Panc1 (cell line): ENCODE results near the gene CACNA1B. TPM values are rescaled to one million over a fixed set of nuclear protein-coding genes. Genes with fewer than 3 reads are reported as not detected.

Source experiments
- ATAC-seq: fragments of 200-7000 bp; cut with Tn5 transposase; 2 replicates; pipeline ENCODE4 v1.9.1; 2020; ENCODE audit warnings: mild to moderate bottlenecking, moderate library complexity
- BruUV-seq: library from RNA; stranded (reverse); fragments of 400-500 nt; replicated peaks from 2 replicates; lab custom pipeline; 2021; lab: Mats Ljungman, UMichigan
- CTCF ChIA-PET: fragments of 300-600 bp; sonication (Branson Sonifier 250); formaldehyde crosslinking; loops from one replicate; lab custom pipeline; 2022; ENCODE audit warnings: antibody characterized with exemption; lab: Charles Lee
- POLR2A ChIA-PET: fragments of 300-600 bp; sonication (Branson Sonifier 250); formaldehyde crosslinking; loops from one replicate; lab custom pipeline; 2022; ENCODE audit warnings: antibody characterized with exemption; lab: Charles Lee
- DNase-seq: peaks from one replicate; pipeline ENCODE4 v3.0.0-alpha.2; 2010; ENCODE audit warnings: low read depth, low spot score
- H3K27ac ChIP-seq: 2 replicates; pipeline ENCODE4 v1.5.1; 2011; ENCODE audit warnings: mild to moderate bottlenecking, low read length, inconsistent platforms
- H3K27me3 ChIP-seq: fragments of 200-500 bp; sonication (Bioruptor generic); 2 replicates; pipeline ENCODE4 v1.6.0; 2014; ENCODE audit warnings: low read length, inconsistent platforms; ENCODE audit not compliant: control insufficient read depth, insufficient read depth
- H3K36me3 ChIP-seq: fragments of 200-500 bp; sonication (Bioruptor generic); 2 replicates; pipeline ENCODE4 v1.5.1; 2014; ENCODE audit warnings: inconsistent platforms, mild to moderate bottlenecking, low read length, moderate library complexity; ENCODE audit not compliant: control insufficient read depth, insufficient read depth
- H3K4me1 ChIP-seq: 2 replicates; pipeline ENCODE4 v1.5.1; 2011; ENCODE audit warnings: inconsistent platforms, mild to moderate bottlenecking, low read length, moderate library complexity; ENCODE audit not compliant: control insufficient read depth, insufficient read depth
- H3K4me3 ChIP-seq, 2 experiments: 2 replicates each; pipeline ENCODE4 v1.5.1; 2011 to 2012; ENCODE audit warnings: low read depth in 2 of 2, low read length in 2 of 2, mild to moderate bottlenecking in 2 of 2, inconsistent platforms in 1 of 2, moderate library complexity in 1 of 2
- H3K9me3 ChIP-seq: fragments of 200-500 bp; sonication (Bioruptor generic); 2 replicates; pipeline ENCODE4 v1.5.1; 2014; ENCODE audit warnings: low read depth, mild to moderate bottlenecking, inconsistent platforms, low read length, moderate library complexity; ENCODE audit not compliant: control insufficient read depth, insufficient read depth
- POLR2AphosphoS5 ChIP-seq: IDR thresholded peaks from 2 replicates; pipeline ENCODE4 v1.6.1; 2012; ENCODE audit warnings: mild to moderate bottlenecking, low read depth, low read length, moderate library complexity
- SIN3A ChIP-seq: IDR thresholded peaks from 2 replicates; pipeline ENCODE4 v1.6.1; 2012; ENCODE audit warnings: low read depth, mild to moderate bottlenecking, low read length, moderate library complexity, borderline replicate concordance; ENCODE audit not compliant: insufficient read depth
- TCF7L2 ChIP-seq: IDR thresholded peaks from 2 replicates; pipeline ENCODE4 v1.6.1; 2011; ENCODE audit warnings: mild to moderate bottlenecking, low read depth, low read length, inconsistent platforms
- in situ Hi-C: cut with HindIII; loops from 2 replicates; pipeline ENCODE4 v1.10.0; 2016; ENCODE audit warnings: low sequenced_read_pairs, low pct_unique_long_range_greater_than_20kb
- intact Hi-C: fragments of 100-400 bp; cut with micrococcal nuclease; formaldehyde crosslinking; loops from one replicate; pipeline ENCODE4 v1.10.0; 2022; ENCODE audit not compliant: unreplicated experiment
- total RNA-seq: library from RNA; stranded (reverse); gene quantifications from one replicate; pipeline ENCODE4 v1.2.1, GENCODE V29; 2021; ENCODE audit not compliant: unreplicated experiment
- TF ChIP-seq, protein P1 (sequence below): fragments of 450-650 bp; IDR thresholded peaks from 2 replicates; pipeline ENCODE4 v1.5.1; 2017; ENCODE audit warnings: mild to moderate bottlenecking
- TF ChIP-seq, protein P2 (sequence below), 2 experiments: IDR thresholded peaks; 2 replicates each; pipeline ENCODE4 v1.6.1; 2011 to 2012; ENCODE audit warnings: low read depth in 2 of 2, control low read depth in 1 of 2, low read length in 1 of 2, mild to moderate bottlenecking in 1 of 2, moderate library complexity in 1 of 2; ENCODE audit not compliant: insufficient read depth in 1 of 2

The CACNA1B gene
- total RNA-seq, 1 experiment from 2014 or later = 0.49 TPM

DNA sequence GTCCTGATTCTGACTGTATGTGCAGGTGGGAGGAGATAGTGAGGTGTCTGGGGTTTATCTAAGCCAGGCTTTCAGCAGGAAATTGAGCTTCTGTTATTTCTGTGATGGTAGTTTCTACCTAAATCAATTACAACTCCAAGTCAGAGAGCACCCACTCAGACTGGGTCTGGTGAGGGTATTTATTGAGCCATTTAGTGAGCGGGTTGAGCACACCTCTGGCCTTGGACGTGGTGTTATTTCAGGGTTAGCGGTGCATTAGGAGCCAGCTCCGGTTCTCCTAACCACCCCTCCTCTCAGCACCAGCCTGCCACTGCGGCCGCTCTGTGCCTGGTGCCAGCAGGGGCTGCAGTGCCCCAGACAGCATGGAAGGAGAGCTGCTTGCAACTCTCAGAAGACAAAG is 238.9 kb downstream of the CACNA1B start:
- Histone ChIP-seq H3K4me1 (no peaks in the 10 kb centered on the region), H3K4me3 (no peak overlapping the region), H3K9me3 (no peaks in the 10 kb centered on the region), H3K36me3 (no peaks in the 10 kb centered on the region), H3K27ac (no peak overlapping the region), H3K27me3 (no peaks in the 10 kb centered on the region)
- in situ Hi-C loops (no loop called here), intact Hi-C loops (no loop called here)
- CTCF ChIA-PET = no interaction called here
- TF ChIP-seq POLR2AphosphoS5 (no peak), TCF7L2 (no peak), SIN3A (no peak)
- TF ChIP-seq, protein P1, sequence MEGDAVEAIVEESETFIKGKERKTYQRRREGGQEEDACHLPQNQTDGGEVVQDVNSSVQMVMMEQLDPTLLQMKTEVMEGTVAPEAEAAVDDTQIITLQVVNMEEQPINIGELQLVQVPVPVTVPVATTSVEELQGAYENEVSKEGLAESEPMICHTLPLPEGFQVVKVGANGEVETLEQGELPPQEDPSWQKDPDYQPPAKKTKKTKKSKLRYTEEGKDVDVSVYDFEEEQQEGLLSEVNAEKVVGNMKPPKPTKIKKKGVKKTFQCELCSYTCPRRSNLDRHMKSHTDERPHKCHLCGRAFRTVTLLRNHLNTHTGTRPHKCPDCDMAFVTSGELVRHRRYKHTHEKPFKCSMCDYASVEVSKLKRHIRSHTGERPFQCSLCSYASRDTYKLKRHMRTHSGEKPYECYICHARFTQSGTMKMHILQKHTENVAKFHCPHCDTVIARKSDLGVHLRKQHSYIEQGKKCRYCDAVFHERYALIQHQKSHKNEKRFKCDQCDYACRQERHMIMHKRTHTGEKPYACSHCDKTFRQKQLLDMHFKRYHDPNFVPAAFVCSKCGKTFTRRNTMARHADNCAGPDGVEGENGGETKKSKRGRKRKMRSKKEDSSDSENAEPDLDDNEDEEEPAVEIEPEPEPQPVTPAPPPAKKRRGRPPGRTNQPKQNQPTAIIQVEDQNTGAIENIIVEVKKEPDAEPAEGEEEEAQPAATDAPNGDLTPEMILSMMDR = no peak
- TF ChIP-seq, protein P2, sequence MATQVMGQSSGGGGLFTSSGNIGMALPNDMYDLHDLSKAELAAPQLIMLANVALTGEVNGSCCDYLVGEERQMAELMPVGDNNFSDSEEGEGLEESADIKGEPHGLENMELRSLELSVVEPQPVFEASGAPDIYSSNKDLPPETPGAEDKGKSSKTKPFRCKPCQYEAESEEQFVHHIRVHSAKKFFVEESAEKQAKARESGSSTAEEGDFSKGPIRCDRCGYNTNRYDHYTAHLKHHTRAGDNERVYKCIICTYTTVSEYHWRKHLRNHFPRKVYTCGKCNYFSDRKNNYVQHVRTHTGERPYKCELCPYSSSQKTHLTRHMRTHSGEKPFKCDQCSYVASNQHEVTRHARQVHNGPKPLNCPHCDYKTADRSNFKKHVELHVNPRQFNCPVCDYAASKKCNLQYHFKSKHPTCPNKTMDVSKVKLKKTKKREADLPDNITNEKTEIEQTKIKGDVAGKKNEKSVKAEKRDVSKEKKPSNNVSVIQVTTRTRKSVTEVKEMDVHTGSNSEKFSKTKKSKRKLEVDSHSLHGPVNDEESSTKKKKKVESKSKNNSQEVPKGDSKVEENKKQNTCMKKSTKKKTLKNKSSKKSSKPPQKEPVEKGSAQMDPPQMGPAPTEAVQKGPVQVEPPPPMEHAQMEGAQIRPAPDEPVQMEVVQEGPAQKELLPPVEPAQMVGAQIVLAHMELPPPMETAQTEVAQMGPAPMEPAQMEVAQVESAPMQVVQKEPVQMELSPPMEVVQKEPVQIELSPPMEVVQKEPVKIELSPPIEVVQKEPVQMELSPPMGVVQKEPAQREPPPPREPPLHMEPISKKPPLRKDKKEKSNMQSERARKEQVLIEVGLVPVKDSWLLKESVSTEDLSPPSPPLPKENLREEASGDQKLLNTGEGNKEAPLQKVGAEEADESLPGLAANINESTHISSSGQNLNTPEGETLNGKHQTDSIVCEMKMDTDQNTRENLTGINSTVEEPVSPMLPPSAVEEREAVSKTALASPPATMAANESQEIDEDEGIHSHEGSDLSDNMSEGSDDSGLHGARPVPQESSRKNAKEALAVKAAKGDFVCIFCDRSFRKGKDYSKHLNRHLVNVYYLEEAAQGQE (IDR thresholded peaks at IDR 0.05; ENCODE audit: insufficient read depth in 1 of 2, low read depth in 2 of 2, low read length in 1 of 2) = no peak
- POLR2A ChIA-PET = no interaction called here
- BruUV-seq = no TSS peak
- DNase-seq (no peak), ATAC-seq (no peak)

GRCh38 chr9:138117101-138117750 is 239.6 kb downstream of the CACNA1B start:
- ATAC-seq = no peak
- intact Hi-C loops = no loop called here
- no peak overlapping the region for H3K4me3 ChIP-seq
- no peaks in the 10 kb centered on the region for H3K36me3 ChIP-seq
- BruUV-seq = no TSS peak
- no peak for DNase-seq
- H3K4me1 ChIP-seq = no peaks in the 10 kb centered on the region
- H3K9me3 ChIP-seq = no peaks in the 10 kb centered on the region
- ChIA-PET CTCF (no interaction called here), POLR2A (no interaction called here)
- in situ Hi-C loops = no loop called here
- TF ChIP-seq POLR2AphosphoS5 = no peak
- no peaks in the 10 kb centered on the region for H3K27me3 ChIP-seq
- H3K27ac ChIP-seq = no peak overlapping the region

DNA sequence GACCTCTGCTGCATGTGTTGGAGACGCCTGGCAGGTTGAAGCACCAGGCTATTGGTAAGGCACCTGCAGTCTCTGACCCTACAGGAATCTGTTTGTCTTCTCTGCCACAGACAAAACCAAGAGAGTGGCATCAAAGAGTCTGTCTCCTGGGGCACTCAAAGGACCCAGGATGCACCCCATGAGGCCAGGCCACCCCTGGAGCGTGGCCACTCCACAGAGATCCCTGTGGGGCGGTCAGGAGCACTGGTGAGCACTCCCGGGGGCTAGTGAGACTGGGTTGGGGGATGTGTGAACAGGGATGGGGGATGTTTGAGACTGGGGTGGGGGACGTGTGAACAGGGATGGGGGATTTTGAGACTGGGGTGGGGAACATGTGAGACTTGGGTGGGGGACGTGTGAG is 240.3 kb downstream of the CACNA1B start:
- intact Hi-C loops = no loop called here
- DNase-seq (no peak), ATAC-seq (no peak)
- Histone ChIP-seq H3K4me3 (no peak overlapping the region), H3K4me1 (no peaks in the 10 kb centered on the region), H3K27ac (no peak overlapping the region), H3K9me3 (no peaks in the 10 kb centered on the region), H3K36me3 (no peaks in the 10 kb centered on the region), H3K27me3 (no peaks in the 10 kb centered on the region)
- no TSS peak for BruUV-seq
- in situ Hi-C loops = no loop called here
- TF ChIP-seq POLR2AphosphoS5 (no peak), SIN3A (no peak), TCF7L2 (no peak)
- TF ChIP-seq, protein P1 = no peak
- TF ChIP-seq, protein P2 (IDR thresholded peaks at IDR 0.05; ENCODE audit: insufficient read depth in 1 of 2, low read depth in 2 of 2, low read length in 1 of 2) = no peak
- POLR2A ChIA-PET = no interaction called here
- CTCF ChIA-PET = no interaction called here
